Thyroid gland (tissue), 4 donors: ENCODE results near the gene KRTAP4-7.

Experiments used
- POLR2A ChIP-seq, 2 donors: fragments of 450-650 bp; IDR thresholded peaks; one replicate each; pipeline ENCODE4 v1.6.1; 2017; ENCODE audit warnings: antibody characterized with exemption in 2 of 2, mild to moderate bottlenecking in 2 of 2, moderate library complexity in 1 of 2
- TF ChIP-seq, protein P1 (sequence below), 6 experiments: fragments of 200-600 bp in 3 of 6; fragments of 450-650 bp in 3 of 6; sonication (generic) in 3 of 6; IDR thresholded peaks; one replicate each; pipeline ENCODE4 v1.5.1; 2016 to 2019; ENCODE audit warnings: antibody characterized with exemption in 6 of 6, mild to moderate bottlenecking in 2 of 6, inconsistent platforms in 1 of 6, moderate library complexity in 1 of 6

DNA sequence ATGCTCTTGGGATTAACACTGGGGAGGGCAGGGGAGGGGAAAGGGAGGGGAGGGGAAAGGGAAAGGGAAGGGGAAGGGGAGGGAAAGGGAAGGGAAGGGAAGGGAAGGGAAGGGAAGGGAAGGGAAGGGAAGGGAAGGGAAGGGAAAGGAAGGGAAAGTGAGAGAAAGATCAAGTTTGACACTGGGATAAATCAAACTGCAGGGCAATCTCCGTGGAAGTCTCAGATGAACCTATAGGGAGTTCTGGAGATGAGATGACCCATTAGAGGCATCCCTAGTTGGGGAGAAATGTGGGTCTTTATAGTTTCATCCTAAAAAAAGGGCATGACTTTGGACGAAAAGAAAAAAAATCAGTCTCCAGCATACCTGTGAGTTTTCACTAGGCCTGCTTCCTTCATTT, 37.8 kb downstream of the KRTAP4-7 start:
- TF ChIP-seq, protein P1, sequence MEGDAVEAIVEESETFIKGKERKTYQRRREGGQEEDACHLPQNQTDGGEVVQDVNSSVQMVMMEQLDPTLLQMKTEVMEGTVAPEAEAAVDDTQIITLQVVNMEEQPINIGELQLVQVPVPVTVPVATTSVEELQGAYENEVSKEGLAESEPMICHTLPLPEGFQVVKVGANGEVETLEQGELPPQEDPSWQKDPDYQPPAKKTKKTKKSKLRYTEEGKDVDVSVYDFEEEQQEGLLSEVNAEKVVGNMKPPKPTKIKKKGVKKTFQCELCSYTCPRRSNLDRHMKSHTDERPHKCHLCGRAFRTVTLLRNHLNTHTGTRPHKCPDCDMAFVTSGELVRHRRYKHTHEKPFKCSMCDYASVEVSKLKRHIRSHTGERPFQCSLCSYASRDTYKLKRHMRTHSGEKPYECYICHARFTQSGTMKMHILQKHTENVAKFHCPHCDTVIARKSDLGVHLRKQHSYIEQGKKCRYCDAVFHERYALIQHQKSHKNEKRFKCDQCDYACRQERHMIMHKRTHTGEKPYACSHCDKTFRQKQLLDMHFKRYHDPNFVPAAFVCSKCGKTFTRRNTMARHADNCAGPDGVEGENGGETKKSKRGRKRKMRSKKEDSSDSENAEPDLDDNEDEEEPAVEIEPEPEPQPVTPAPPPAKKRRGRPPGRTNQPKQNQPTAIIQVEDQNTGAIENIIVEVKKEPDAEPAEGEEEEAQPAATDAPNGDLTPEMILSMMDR (IDR thresholded peaks at IDR 0.05) = no peak
- TF ChIP-seq POLR2A (IDR thresholded peaks at IDR 0.05) = no peak
